HG03469 (cell line): ENCODE results near the gene SLC29A4.
"Not testable (repeated sequence)": the region's sequence is repeated elsewhere in the genome, so short reads cannot be mapped to it uniquely, and the experiment has no call there.

Experiments
- ATAC-seq: cut with Tn5 transposase; IDR thresholded peaks from one replicate; pipeline ENCODE4 v1.9.1; 2021; ENCODE audit warnings: mild to moderate bottlenecking, moderate library complexity, moderate number of reproducible peaks; ENCODE audit not compliant: unreplicated experiment

SLC29A4 gene

GRCh38 chr7:5295039-5296014, 12.6 kb downstream of the SLC29A4 start:
- no peak for ATAC-seq

GRCh38 chr7:5296015-5296610, 13.4 kb downstream of the SLC29A4 start:
- ATAC-seq: no peak

GRCh38 chr7:5296611-5297226, 14.0 kb downstream of the SLC29A4 start:
- ATAC-seq: no peak

GRCh38 chr7:5300366-5300765, 17.6 kb downstream of the SLC29A4 start:
- ATAC-seq: no peak

GRCh38 chr7:5302577-5302976, 19.8 kb downstream of the SLC29A4 start:
- no peak for ATAC-seq

GRCh38 chr7:5303061-5303460, 20.3 kb downstream of the SLC29A4 start:
- no peak for ATAC-seq

- no peak for ATAC-seq
These were observed 21.1 kb downstream of the SLC29A4 start for GRCh38 chr7:5303591-5304505.

DNA sequence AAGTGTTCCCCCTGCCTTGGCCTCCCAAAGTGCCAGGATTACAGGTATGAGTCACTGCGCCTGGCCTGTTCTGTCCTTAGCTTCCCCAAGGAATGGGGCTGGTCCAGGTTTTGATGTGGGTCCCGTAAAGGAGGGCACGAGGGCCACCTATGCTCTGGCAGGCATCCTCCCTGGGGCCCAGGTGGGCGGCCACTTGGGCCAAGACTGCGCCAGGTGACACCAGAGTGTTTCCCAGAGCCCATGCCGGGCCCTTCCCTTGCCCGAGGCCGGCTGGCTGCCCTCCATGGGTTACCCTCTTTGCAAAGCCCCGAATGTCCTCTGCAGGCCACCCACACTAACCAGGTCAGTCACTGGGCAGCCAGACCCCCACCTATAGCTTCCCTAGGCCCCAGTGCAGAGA, 22.3 kb downstream of the SLC29A4 start:
- ATAC-seq: not testable (repeated sequence)

DNA sequence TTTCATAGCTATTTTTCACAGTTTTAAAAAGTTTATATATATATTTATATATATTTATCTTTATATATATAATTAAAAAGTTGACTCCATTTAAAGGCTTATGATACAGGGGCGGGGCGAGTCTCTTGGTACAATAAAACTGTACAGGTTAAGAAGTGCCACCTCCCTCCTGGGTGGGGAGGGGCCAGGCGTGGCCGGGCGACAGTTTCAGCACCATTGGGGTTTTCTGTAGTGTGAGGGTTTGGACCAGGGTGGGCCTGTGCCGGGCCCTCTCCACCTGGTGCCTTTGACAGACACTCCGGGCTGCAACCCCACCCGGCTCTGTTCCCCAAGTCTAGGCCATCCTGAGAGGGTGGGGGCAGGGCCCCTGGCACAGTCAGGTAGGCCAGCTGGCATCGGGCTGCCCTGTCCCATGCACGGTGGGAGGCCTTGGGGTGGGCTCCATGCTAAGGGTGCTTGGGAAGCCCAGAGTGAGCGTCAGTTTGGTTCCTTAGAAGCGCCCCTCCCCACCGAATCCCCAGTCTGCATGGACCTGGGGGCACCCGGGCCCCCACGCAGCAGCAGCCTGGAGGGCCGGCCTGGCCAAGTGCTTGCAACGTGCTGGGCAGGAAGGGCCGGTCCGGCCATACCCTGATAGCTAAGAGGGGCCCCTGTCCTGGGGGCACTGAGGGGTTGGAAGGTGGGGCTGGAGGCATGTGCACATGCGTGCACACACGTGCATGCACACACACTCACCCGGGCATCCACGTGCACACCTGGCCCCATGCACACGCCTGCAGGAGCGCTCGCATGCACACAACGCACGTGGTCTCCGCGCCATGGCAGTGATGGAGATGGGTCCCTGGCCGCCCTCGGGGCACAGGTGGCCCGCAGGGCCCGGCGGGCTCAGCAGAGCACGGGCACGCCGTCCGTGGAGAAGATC, 24.7 kb downstream of the SLC29A4 start:
- not testable (repeated sequence) for ATAC-seq

GRCh38 chr7:5309146-5309545, 26.4 kb downstream of the SLC29A4 start:
- ATAC-seq: no peak

DNA sequence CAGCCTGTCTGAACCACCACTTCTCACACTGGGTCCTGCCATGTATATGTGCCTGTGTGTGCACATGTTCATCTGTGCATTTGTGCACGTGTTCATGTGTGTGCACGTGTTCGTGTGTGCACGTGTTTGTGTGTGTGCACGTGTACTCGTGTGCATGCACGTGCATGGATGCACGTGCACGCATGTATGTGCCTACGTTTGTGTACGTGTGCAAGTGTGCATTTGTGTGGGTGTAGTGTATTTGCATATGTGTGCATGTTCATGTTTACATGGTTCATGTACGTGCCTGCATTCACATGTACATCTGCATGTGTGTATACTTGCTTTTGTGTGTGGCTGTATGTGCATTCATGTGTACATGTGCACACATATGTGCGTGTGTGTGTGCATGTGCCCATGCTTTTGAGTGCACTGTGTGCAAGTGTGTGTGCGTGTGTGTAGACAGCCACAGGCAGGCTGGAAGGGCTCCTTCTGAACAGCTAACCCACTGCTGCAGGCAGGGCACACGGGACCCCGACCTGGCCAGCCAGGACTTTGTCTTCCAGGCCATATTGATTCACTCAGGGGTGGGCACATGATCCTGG, 28.2 kb downstream of the SLC29A4 start:
- no peak for ATAC-seq

GRCh38 chr7:5312276-5313070, 29.7 kb downstream of the SLC29A4 start:
- ATAC-seq: not testable (repeated sequence)

GRCh38 chr7:5313076-5313885, 30.5 kb downstream of the SLC29A4 start:
- ATAC-seq: not testable (repeated sequence)

DNA sequence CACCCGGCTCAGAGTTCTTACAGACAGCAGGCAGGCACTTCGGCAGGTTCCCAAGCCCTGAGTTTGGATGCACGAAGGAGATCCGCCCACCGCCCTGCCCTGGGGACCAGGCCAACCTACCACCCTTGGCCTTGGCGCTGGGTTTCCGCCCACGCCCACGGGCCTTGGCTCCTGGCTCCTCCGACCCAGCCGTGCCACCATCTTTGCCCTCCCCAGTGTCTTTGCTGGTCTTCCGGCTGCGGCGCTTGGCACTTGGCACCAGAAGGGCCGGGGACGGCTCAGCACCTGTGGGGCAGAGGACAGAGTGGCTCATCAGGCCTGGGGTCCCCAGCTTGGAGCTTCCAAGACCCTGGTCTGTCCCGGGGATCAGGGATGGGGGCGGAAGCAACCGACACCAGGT, 32.1 kb downstream of the SLC29A4 start:
- no peak for ATAC-seq

- ATAC-seq: no peak
These were observed 33.0 kb downstream of the SLC29A4 start for GRCh38 chr7:5315761-5316160.

DNA sequence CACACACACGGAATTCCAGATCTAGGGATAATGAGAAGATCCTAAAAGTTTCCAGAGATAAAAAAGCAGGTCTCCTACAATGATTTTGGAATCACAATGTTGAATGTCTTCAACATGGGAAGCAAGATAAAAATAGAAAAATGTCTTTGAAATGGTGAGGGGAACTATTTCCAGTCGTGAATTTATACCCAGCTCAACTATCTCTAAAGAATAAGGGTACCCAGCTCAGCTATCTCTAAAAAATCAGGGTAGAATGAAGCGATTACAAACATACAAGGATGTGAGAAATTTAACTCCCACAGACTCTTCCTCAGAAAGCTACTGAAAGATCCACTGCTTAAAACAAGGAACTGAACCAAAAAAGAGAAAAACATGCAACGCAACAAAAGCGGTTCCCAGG, 35.9 kb downstream of the SLC29A4 start:
- not testable (repeated sequence) for ATAC-seq

DNA sequence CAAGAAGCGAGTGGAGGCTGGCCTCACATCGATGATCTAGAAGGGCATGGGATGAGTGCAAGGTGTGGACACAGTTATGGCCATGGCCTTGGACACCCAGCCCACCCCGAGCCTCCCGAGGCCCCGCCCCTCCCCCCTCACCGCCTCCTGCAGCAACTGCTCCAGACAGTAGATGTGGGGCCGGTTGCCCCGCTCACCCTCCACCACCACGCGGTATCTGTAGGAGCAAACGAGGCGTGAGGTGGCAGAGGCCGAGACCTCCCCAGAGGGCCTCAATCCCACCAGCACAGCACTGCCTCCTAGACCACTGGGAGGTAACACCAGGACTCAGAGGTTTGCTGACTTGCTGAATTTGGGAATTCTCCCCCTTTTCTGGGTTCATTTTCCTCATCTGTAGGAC, 37.6 kb downstream of the SLC29A4 start:
- ATAC-seq: no peak
